NOMO-1 (cell line): Measurements from ENCODE around the gene PLPPR5.
"Not testable (repeated sequence)": the region's sequence is repeated elsewhere in the genome, so short reads cannot be mapped to it uniquely, and the experiment has no call there.

Source experiments
- DNase-seq, 2 experiments: peaks; one replicate each; lab custom pipeline; 2025; ENCODE audit not compliant: unreplicated experiment in 2 of 2; lab: John Stamatoyannopoulos, UW

The PLPPR5 gene

DNA sequence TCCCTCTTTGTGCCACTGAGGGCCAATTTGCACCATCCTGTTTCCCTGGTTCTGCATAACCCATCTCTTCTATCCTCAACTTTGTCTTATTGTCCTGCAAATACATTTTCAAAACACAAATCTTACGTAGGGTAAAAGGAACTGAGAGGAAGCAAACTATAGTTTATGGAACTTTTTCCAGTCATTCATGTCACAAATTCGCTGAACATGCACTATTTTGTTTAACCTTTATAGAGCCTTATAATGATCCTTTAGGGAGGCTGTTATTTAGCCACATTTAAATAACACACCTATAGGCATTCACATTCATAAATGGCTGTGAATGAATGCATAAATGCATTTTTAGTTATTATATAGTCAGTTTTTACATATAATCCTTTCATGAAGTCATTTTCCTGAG lies 85.0 kb downstream of the PLPPR5 start:
- DNase-seq = no peak

DNA sequence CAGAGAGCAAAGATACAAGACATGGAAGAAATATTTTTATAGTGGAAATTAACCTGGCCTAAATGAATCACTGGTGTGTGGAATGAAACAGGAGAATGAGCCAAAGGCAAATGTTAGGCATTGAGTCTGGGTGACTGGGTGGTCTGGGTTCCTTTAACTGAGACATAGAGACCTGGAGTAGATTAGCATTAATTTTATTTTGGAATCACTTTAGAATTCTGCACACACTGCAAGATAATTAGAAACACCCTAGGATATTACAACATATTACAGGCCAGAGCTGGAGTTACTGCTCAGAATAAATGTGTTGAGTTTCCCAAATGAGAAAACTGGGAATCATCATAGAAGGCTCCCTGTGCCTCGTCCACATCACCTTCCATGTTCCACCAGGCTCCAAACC lies 85.5 kb downstream of the PLPPR5 start:
- no peak for DNase-seq

- no peak for DNase-seq
These were observed 90.1 kb downstream of the PLPPR5 start for GRCh38 chr1:98914547-98914946.

DNA sequence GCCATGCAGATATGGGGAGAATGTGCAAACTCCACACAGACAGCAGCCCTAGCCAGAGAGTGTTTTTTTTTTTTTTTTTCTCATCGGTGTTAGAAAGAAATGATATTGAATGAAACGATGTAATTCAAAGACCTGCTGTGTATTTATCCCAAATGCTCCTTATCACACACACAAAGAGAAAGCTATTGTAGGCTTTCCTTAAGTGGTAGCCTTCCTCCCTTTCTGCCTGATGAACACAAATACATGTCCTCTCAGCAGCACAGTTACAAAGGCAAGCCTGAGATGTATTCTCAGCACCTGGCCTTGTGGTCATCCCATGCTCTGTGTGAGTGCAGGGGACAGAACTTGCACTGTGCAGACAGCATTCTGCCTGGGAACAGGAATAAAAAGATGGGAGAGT lies 93.8 kb downstream of the PLPPR5 start:
- DNase-seq = no peak

GRCh38 chr1:98908980-98909379 lies 95.7 kb downstream of the PLPPR5 start:
- no peak for DNase-seq

DNA sequence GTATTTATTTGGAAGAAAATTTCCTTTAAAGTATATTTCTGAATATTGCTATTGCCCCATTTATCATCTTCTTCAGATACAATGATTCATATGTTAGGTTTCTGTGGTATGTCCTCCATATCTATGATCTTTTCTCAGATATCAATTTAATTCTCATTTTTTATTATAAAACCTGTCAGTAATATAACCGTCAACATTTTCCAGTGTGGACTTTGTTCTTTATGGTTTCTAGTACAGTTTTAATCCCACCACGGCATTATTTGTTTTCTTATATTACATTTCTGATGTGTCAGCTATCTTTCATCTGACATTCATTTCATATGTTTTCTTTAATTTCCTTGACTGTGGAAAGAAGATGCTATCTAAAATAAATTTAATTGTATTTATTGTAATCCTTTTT lies 97.9 kb downstream of the PLPPR5 start:
- no peak for DNase-seq

DNA sequence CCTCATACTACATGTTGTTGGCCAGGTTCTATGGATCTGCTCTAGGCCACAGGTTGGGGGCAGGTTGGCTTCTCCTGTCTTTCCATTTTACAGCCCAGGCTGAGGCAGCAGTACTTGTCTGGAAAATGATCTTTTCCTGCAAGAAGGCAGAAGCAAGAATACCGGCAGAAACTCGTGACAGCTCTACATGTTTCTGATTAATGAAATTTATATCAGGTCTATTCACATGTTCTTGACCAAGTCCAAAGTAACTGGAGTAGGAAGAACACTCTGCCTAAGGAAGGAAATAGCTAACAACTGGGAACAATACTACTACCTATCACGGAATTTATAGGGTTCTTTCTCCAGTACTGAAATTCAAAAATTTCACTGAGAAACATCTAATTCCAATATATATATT lies 98.3 kb downstream of the PLPPR5 start:
- DNase-seq = no peak

DNA sequence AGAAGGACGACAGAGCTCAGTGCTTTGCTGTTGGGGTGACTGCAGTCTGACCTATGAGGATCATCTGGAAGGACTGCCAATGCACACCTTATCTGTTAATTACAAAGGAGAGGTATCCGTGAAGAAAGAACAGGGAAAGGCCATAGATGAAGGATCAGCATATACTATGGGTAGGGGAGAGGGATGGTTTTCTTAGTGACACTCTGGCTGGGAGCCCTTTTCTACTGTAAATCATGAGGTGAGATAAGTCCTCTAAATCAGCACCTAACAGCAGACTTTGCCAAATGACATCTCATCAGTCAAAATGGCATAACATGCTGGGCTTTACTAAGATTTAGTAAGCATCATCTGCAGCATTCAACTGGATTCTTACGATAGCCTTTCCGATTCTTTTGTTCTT lies 100.0 kb downstream of the PLPPR5 start:
- no peak for DNase-seq

- DNase-seq = no peak
These were observed 100.9 kb downstream of the PLPPR5 start for GRCh38 chr1:98903726-98904125.

GRCh38 chr1:98903261-98903660 lies 101.4 kb downstream of the PLPPR5 start:
- no peak for DNase-seq

DNA sequence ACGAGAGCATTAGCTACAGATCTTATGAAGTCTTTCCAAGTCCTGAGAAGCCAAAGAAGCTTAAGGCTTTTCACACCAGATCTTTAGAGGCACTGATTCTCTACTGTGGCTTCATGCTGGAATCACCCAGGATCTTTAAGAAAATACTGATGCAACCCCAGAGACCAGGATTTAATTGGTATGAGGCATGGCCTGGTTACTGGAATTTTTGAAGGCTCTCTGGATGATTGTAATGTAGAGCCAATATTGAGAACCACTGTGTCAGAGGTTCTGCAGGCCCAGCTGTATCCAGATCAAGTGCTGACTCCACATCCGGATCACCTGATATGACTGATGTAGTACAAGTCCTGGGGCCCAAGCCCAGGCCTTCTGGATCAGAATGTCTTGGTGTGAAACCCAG lies 105.7 kb downstream of the PLPPR5 start:
- no peak for DNase-seq

DNA sequence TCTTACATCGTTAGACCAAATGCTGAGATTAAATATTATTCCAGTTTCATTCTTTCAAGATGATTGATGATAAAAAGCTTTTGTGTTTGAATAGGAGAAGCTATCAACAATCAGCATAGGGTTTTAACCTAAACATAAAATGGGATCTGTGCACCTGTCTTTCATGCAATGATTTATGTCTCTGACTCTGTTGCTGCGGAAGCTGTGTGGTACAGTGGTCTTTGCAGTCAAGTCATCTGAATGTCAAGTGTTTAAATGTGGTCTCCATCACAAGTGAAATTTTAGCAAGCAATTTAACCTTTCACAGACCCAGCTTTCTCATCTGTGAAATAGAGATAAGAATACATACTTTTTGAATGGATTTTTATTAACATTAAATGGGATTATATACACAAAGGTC lies 107.2 kb downstream of the PLPPR5 start:
- no peak for DNase-seq

GRCh38 chr1:98896711-98897445 lies 107.8 kb downstream of the PLPPR5 start:
- DNase-seq = no peak

DNA sequence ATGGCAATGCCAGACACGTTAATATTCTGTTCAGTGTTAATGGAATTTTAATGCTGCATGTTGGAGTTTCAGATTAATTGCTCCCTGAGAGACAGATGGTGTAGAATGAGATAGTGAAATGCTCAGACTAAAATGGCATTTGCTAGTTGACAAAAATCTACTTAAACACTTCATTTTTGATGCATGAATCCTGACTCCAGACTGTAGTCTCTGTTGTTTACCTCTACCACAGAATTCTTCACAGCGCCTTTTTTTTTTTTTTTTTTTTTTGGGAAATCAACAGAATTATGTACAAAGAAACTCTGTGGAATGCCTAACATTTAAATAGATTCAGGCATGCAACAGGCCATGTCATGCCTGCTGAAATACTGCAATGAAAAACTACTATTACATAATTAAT lies 111.3 kb downstream of the PLPPR5 start:
- no peak for DNase-seq

DNA sequence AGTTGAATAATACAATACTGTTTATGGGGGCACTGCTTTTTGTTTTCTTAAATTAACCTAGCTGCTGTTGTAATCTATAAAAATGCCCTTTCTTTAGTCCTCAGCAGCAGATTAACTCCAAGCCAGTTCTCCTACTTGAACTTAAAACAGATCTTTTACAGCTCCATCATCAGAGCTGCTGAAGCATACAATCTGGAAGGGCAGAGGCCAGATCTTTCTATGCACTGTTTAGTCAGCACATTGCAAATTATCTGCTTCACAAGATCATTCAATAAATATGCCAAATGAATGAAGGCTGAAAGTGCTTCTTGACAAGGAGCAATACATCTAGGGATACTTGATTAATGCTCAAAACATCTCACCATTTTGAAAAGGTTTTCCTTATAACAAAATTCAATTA lies 115.8 kb downstream of the PLPPR5 start:
- DNase-seq = no peak

- no peak for DNase-seq
These were observed 117.2 kb downstream of the PLPPR5 start for GRCh38 chr1:98887507-98887906.

GRCh38 chr1:98884864-98885263 lies 119.8 kb downstream of the PLPPR5 start:
- DNase-seq = no peak

- DNase-seq = peak in 1 of 2 experiments; percentile 2
These were observed 122.8 kb downstream of the PLPPR5 start for GRCh38 chr1:98881901-98882300.

DNA sequence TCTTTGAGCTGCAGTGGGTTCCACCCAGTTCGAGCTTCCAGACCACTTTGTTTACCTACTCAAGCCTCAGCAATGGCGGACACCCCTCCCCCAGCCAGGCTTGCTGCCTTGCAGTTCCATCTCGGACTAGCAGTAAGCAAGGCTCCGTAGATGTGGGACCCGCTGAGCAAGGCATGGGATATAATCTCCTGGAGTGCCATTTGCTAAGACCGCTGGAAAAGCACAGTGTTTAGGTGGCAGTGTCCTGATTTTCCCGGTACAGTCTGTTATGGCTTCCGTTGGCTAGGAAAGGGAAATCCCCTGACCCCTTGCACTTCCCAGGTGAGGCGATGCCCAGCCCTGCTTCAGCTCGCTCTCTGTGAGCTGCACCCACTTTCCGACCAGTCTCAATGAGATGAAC lies 123.4 kb downstream of the PLPPR5 start:
- DNase-seq = not testable (repeated sequence)

- DNase-seq = no peak
These were observed 129.8 kb downstream of the PLPPR5 start for GRCh38 chr1:98874828-98875227.

- DNase-seq = peak; percentile 80 to 95
These were observed 133.4 kb downstream of the PLPPR5 start for GRCh38 chr1:98870959-98871903.

DNA sequence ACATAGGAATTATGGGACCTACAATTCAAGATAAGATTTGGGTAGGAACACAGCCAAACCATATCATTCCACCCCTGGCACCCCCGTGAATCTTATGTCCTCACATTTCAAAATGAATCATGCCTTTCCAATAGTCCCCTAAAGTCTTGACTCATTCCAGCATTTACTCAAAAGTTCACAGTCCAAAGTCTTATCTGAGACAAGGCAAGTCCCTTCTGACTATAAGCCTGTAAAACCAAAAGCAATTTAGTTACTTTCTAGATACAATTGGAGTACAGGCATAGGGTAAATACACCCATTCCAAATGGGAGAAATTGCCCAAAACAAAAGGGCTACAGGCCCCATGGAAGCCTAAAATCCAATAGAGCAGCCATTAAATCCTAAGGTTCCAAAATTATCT lies 138.9 kb downstream of the PLPPR5 start:
- DNase-seq = no peak
